Measurements from ENCODE around the gene GGA3. TPM values are rescaled to one million over a fixed set of nuclear protein-coding genes. Genes with fewer than 3 reads are reported as not detected.

The GGA3 gene
- 34.8 and 37.5 TPM in 2 replicates for total RNA-seq (2021)
- Bru-seq, nascent RNA: percentile 75 among the genes with signal in this experiment
- percentile 83 among the genes with signal in this experiment for BruChase-seq, experiment 1, labeled RNA remaining after a 2-hour chase
- percentile 88 among the genes with signal in this experiment for BruChase-seq, experiment 2, labeled RNA remaining after a 6-hour chase
- long read RNA-seq, full-length matches to known transcripts: 12 of 28 reads
- long read RNA-seq, partial matches to known transcripts: 4 of 28 reads
- long read RNA-seq, other reads (novel, unspliced or antisense): 12 of 28 reads

GRCh38 chr17:75261336-75262111 is at the start of gene GGA3, which contains the start of gene MRPS7:
TSS of gene GGA3 (minus strand) at chr17:75261606. CDS start at chr17:75261587, 19 bp downstream.
TSS of gene MRPS7 (plus strand) at chr17:75261879. CDS start at chr17:75261901, 22 bp downstream.
- POLR2A ChIA-PET (ENCODE audit: unreplicated experiment): interaction anchor here (0.6 to 0.7 kb wide), 5 partner anchors 11 to 520 kb away, joined by 3 to 15 read pairs (median 5); partner anchors contain the start of gene GRB2
- Histone ChIP-seq H3K79me2 (ENCODE audit: low read depth) (peaks cover 55% of the 10 kb centered on the region), H3K9me2 (ENCODE audit: insufficient read depth) (no peaks in the 10 kb centered on the region), H3K27me3 (ENCODE audit: insufficient read depth, low read depth) (no peaks in the 10 kb centered on the region), H3F3A (ENCODE audit: insufficient read depth, low read depth) (peaks cover 11% of the 10 kb centered on the region; the same call in 1 of the 2 replicates), H3K27ac (peak within 1 kb of the TSS; percentile 88), H3K36me3 (ENCODE audit: low read depth) (0 out of 2 replicates have a peak, but pooled peaks cover 7% of the 10 kb centered on the region), H3K9me3 (ENCODE audit: insufficient read depth, low read depth) (no peaks in the 10 kb centered on the region), H3K4me3 (peak within 1 kb of the TSS; percentile 86), H4K20me1 (ENCODE audit: insufficient read depth) (peaks cover 12% of the 10 kb centered on the region; the same call in 1 of the 2 replicates), H2AFZ (peak within 1 kb of the TSS; percentile 85), H3K4me1 (replicated peaks; ENCODE audit: insufficient read depth) (peaks cover 21% of the 10 kb centered on the region), H3K4me2 (peak within 1 kb of the TSS; percentile 99)
- peak; percentile 80 to 93 for DNase-seq
- no TSS peak for BruUV-seq (replicated peaks)
- TF ChIP-seq CTCF (conservative IDR thresholded peaks at IDR 0.05): no peak
- no peak for TF ChIP-seq EZH2 (IDR thresholded peaks at IDR 0.05; ENCODE audit: low read depth)
- intact Hi-C loops (cut with micrococcal nuclease; ENCODE audit: unreplicated experiment): loop anchor here (10.0 kb wide), 1 partner anchor 253 kb away; the partner anchor contains the start of genes CASKIN2 and TSEN54
- CTCF ChIA-PET: interaction anchor here (0.5 to 2.0 kb wide), 4 partner anchors 9 to 719 kb away, joined by 3 to 8 read pairs (median 4); partner anchors contain the start of genes MIF4GD and SLC25A19

GRCh38 chr17:75308732-75309629 is 47.6 kb upstream of the GGA3 start:
- H3K79me2 ChIP-seq (ENCODE audit: low read depth): no peaks in the 10 kb centered on the region
- CTCF ChIA-PET: no interaction called here
- POLR2A ChIA-PET (ENCODE audit: unreplicated experiment): interaction anchor here (0.6 to 0.7 kb wide), 4 partner anchors 39 to 367 kb away, joined by 3 to 8 read pairs (median 3); no protein-coding TSS in a partner anchor
- no peak overlapping the region for H3K4me3 ChIP-seq
- H2AFZ ChIP-seq: no peak overlapping the region
- no peaks in the 10 kb centered on the region for H3K27me3 ChIP-seq (ENCODE audit: insufficient read depth, low read depth)
- no peaks in the 10 kb centered on the region for H3K9me3 ChIP-seq (ENCODE audit: insufficient read depth, low read depth)
- H4K20me1 ChIP-seq (ENCODE audit: insufficient read depth): no peaks in the 10 kb centered on the region
- TF ChIP-seq EZH2 (IDR thresholded peaks at IDR 0.05; ENCODE audit: low read depth): no peak
- TF ChIP-seq CTCF (conservative IDR thresholded peaks at IDR 0.05): no peak
- no peak overlapping the region for H3K4me2 ChIP-seq
- H3K36me3 ChIP-seq (ENCODE audit: low read depth): no peaks in the 10 kb centered on the region
- intact Hi-C loops (cut with micrococcal nuclease; ENCODE audit: unreplicated experiment): no loop called here
- peak in 1 of 2 experiments; percentile 56 for DNase-seq
- H3F3A ChIP-seq (ENCODE audit: insufficient read depth, low read depth): peaks cover 3% of the 10 kb centered on the region; the same call in 1 of the 2 replicates
- no peaks in the 10 kb centered on the region; the same call in 1 of the 2 replicates for H3K4me1 ChIP-seq (replicated peaks; ENCODE audit: insufficient read depth)
- no peak overlapping the region for H3K27ac ChIP-seq
- no peaks in the 10 kb centered on the region for H3K9me2 ChIP-seq (ENCODE audit: insufficient read depth)
- BruUV-seq (replicated peaks): no TSS peak
